Liver (tissue), 9 donors: ENCODE data around the gene OR8U1. TPM values are rescaled to one million over a fixed set of nuclear protein-coding genes. Genes with fewer than 3 reads are reported as not detected.

Experiments used
- DNase-seq: peaks from one replicate; pipeline ENCODE4 v3.0.0-alpha.2; 2017; ENCODE audit warnings: low spot score
- H3K27ac ChIP-seq, 2 donors: one replicate each; pipeline ENCODE4 v1.7.0; 2013; ENCODE audit warnings: inconsistent platforms in 2 of 2, low read length in 2 of 2, control low read depth in 1 of 2, low read depth in 1 of 2, mild to moderate bottlenecking in 1 of 2
- H3K27me3 ChIP-seq, 4 donors: one replicate each; pipeline versions ENCODE4 v1.6.1 to v1.7.0; 2013; ENCODE audit warnings: low read length in 3 of 4, inconsistent platforms in 1 of 4, mild to moderate bottlenecking in 1 of 4, moderate library complexity in 1 of 4; ENCODE audit not compliant: control insufficient read depth in 4 of 4, insufficient read depth in 4 of 4
- H3K36me3 ChIP-seq, 4 donors: one replicate each; pipeline versions ENCODE4 v1.6.1 to v1.7.0; 2013; ENCODE audit warnings: low read length in 3 of 4, mild to moderate bottlenecking in 3 of 4, low read depth in 1 of 4, moderate library complexity in 1 of 4; ENCODE audit not compliant: control insufficient read depth in 4 of 4, insufficient read depth in 3 of 4
- H3K4me1 ChIP-seq, 4 donors: one replicate each; pipeline versions ENCODE4 v1.6.1 to v1.7.0; 2013; ENCODE audit warnings: low read length in 3 of 4, mild to moderate bottlenecking in 3 of 4, moderate library complexity in 1 of 4; ENCODE audit not compliant: control insufficient read depth in 4 of 4, insufficient read depth in 4 of 4
- H3K4me3 ChIP-seq, 3 donors: one replicate each; pipeline versions ENCODE4 v1.6.1 to v1.7.0; 2013; ENCODE audit warnings: low read length in 3 of 3, control low read depth in 1 of 3, low read depth in 1 of 3, mild to moderate bottlenecking in 1 of 3
- H3K9ac ChIP-seq, 2 donors: one replicate each; pipeline ENCODE4 v1.7.0; 2013; ENCODE audit warnings: low read length in 2 of 2, mild to moderate bottlenecking in 2 of 2, moderate library complexity in 2 of 2, control low read depth in 1 of 2, low read depth in 1 of 2
- H3K9me3 ChIP-seq, 4 donors: one replicate each; pipeline versions ENCODE4 v1.6.1 to v1.7.0; 2013; ENCODE audit warnings: low read length in 3 of 4; ENCODE audit not compliant: control insufficient read depth in 4 of 4
- EGR1 ChIP-seq, 2 donors: IDR thresholded peaks; 2 replicates each; pipeline ENCODE4 v1.6.1; 2016 to 2018; ENCODE audit warnings: antibody characterized with exemption in 2 of 2, low read depth in 2 of 2
- FOXA1 ChIP-seq: IDR thresholded peaks from 2 replicates; pipeline ENCODE4 v1.6.1; 2016; ENCODE audit warnings: antibody characterized with exemption
- FOXA2 ChIP-seq: IDR thresholded peaks from 2 replicates; pipeline ENCODE4 v1.6.1; 2016; ENCODE audit warnings: antibody characterized with exemption
- GABPA ChIP-seq, 2 donors: IDR thresholded peaks in 1 of 2; conservative IDR thresholded peaks in 1 of 2; 2 replicates each; pipeline ENCODE4 v1.6.1; 2016; ENCODE audit warnings: antibody characterized with exemption in 2 of 2, mild to moderate bottlenecking in 1 of 2, moderate library complexity in 1 of 2
- HNF4A ChIP-seq, 2 donors: conservative IDR thresholded peaks; 2 replicates each; pipeline ENCODE4 v1.6.1; 2016; ENCODE audit warnings: antibody characterized with exemption in 2 of 2, mild to moderate bottlenecking in 2 of 2
- HNF4G ChIP-seq: IDR thresholded peaks from 2 replicates; pipeline ENCODE4 v1.6.1; 2016; ENCODE audit warnings: antibody characterized with exemption
- JUND ChIP-seq, 2 donors: IDR thresholded peaks; 2 replicates each; pipeline ENCODE4 v1.6.1; 2016; ENCODE audit warnings: antibody characterized with exemption in 2 of 2
- NR2F2 ChIP-seq: IDR thresholded peaks from 2 replicates; pipeline ENCODE4 v1.6.1; 2016; ENCODE audit warnings: antibody characterized with exemption
- RAD21 ChIP-seq, 2 donors: IDR thresholded peaks; 2 replicates each; pipeline ENCODE4 v1.6.1; 2016; ENCODE audit warnings: antibody characterized with exemption in 2 of 2, mild to moderate bottlenecking in 2 of 2
- REST ChIP-seq: IDR thresholded peaks from 2 replicates; pipeline ENCODE4 v1.6.1; 2016; ENCODE audit warnings: antibody characterized with exemption, mild to moderate bottlenecking
- SP1 ChIP-seq: IDR thresholded peaks from 2 replicates; pipeline ENCODE4 v1.6.1; 2018; ENCODE audit warnings: antibody characterized with exemption, mild to moderate bottlenecking
- TAF1 ChIP-seq: conservative IDR thresholded peaks from 2 replicates; pipeline ENCODE4 v1.6.1; 2016; ENCODE audit warnings: antibody characterized with exemption, mild to moderate bottlenecking
- YY1 ChIP-seq: IDR thresholded peaks from 2 replicates; pipeline ENCODE4 v1.6.1; 2016; ENCODE audit warnings: antibody characterized with exemption, mild to moderate bottlenecking
- WGBS: extraction: QIAGEN DNeasy Blood & Tissue Kit; methylation state at CpG from one replicate; pipeline ENCODE4 v1.1.7; 2013; 5-methylcytosine and 5-hydroxymethylcytosine counted together
- polyA plus RNA-seq, 2 donors: library from polyadenylated mRNA; stranded (reverse) in 1 of 2; unstranded in 1 of 2; fragments of 200-250 nt in 1 of 2; fragments of >200 nt in 1 of 2; fragmentation: Nextera tagmentation in 1 of 2; extraction: Ambion mirVana in 1 of 2; gene quantifications; one replicate each; pipeline versions ENCODE4 v1.2.1 to v1.2.3, GENCODE V29; 2013 to 2015
- total RNA-seq, 2 donors: library from RNA; depleted of rRNA; stranded (reverse); fragments of >200 nt; gene quantifications; one replicate each; pipeline ENCODE4 v1.2.3, GENCODE V29; 2014
- TF ChIP-seq, protein P1 (sequence below): IDR thresholded peaks from 2 replicates; pipeline ENCODE4 v1.6.1; 2016; ENCODE audit warnings: antibody characterized with exemption
- TF ChIP-seq, protein P2 (sequence below): fragments of 150-350 bp; IDR thresholded peaks from 2 replicates; pipeline ENCODE4 v1.5.1; 2017; ENCODE audit warnings: improper control_type of control experiment, low read depth, low read length; ENCODE audit not compliant: missing input control
- TF ChIP-seq, protein P3 (sequence below): IDR thresholded peaks from 2 replicates; pipeline ENCODE4 v1.6.1; 2016; ENCODE audit warnings: antibody characterized with exemption
- donor health status: healthy.
- donor health status: healthy.
- donor health status: healthy.
- donor health status: healthy.
- donor health status: healthy.

The OR8U1 gene
- total and polyA plus RNA-seq, 4 donors = not detected

DNA sequence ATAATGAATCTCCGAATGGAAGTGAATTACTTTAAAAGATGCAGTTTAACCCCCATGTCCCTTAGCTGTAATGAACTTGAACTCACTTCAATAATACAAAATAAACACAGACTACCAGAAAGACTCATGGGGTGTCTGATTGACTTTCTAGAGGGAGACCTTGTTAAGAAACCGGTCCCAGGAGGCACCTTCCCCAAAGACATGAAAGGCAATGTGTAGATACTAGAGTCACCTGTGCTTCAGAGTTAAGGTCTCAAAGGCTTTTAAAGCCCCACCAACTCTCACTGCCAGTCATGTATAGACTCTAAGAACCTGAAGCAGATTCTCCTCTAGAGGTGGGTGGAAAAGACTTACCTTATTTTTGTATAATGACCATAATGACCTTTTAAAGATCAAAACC, 21.4 kb upstream of the OR8U1 start, which contains the start of gene OR8J1:
TSS of gene OR8J1 (plus strand) at position 301 of the 400 bp plus-strand sequence. CDS start 5,956 bp downstream, outside the sequence.
- Histone ChIP-seq H3K9ac (no peak within 1 kb of the TSS), H3K4me3 (no peak within 1 kb of the TSS), H3K27ac (no peak within 1 kb of the TSS), H3K36me3 (no peaks in the 10 kb centered on the region), H3K9me3 (no peaks in the 10 kb centered on the region), H3K27me3 (no peaks in the 10 kb centered on the region), H3K4me1 (no peaks in the 10 kb centered on the region)
- 76% methylated on average over 2 of the region's 2 CpGs for WGBS
- TF ChIP-seq, protein P1, sequence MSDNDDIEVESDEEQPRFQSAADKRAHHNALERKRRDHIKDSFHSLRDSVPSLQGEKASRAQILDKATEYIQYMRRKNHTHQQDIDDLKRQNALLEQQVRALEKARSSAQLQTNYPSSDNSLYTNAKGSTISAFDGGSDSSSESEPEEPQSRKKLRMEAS = no peak
- TF ChIP-seq FOXA1 = no peak
- TF ChIP-seq TAF1 = no peak
- TF ChIP-seq JUND (IDR thresholded peaks at IDR 0.05) = no peak
- no peak for DNase-seq

- TF ChIP-seq FOXA2 = no peak
- TF ChIP-seq SP1 = no peak
- TF ChIP-seq, protein P2, sequence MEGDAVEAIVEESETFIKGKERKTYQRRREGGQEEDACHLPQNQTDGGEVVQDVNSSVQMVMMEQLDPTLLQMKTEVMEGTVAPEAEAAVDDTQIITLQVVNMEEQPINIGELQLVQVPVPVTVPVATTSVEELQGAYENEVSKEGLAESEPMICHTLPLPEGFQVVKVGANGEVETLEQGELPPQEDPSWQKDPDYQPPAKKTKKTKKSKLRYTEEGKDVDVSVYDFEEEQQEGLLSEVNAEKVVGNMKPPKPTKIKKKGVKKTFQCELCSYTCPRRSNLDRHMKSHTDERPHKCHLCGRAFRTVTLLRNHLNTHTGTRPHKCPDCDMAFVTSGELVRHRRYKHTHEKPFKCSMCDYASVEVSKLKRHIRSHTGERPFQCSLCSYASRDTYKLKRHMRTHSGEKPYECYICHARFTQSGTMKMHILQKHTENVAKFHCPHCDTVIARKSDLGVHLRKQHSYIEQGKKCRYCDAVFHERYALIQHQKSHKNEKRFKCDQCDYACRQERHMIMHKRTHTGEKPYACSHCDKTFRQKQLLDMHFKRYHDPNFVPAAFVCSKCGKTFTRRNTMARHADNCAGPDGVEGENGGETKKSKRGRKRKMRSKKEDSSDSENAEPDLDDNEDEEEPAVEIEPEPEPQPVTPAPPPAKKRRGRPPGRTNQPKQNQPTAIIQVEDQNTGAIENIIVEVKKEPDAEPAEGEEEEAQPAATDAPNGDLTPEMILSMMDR = no peak
- TF ChIP-seq RAD21 (IDR thresholded peaks at IDR 0.05) = no peak
- TF ChIP-seq REST = no peak
- TF ChIP-seq JUND (IDR thresholded peaks at IDR 0.05) = no peak
- TF ChIP-seq, protein P1 = no peak
- TF ChIP-seq FOXA1 = no peak
- TF ChIP-seq TAF1 = no peak
- TF ChIP-seq EGR1 (IDR thresholded peaks at IDR 0.05; ENCODE audit: low read depth in 2 of 2) = no peak
- TF ChIP-seq, protein P3, sequence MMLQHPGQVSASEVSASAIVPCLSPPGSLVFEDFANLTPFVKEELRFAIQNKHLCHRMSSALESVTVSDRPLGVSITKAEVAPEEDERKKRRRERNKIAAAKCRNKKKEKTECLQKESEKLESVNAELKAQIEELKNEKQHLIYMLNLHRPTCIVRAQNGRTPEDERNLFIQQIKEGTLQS = no peak
- TF ChIP-seq HNF4A (conservative IDR thresholded peaks at IDR 0.05) = no peak
- TF ChIP-seq YY1 = no peak
- no peak for TF ChIP-seq GABPA (IDR thresholded peaks at IDR 0.05 in 1 of 2, conservative IDR thresholded peaks at IDR 0.05 in 1 of 2)
- no peak for TF ChIP-seq NR2F2
- no peak for TF ChIP-seq HNF4G
- Histone ChIP-seq H3K27ac (no peak overlapping the region), H3K4me3 (no peak overlapping the region), H3K27me3 (no peaks in the 10 kb centered on the region), H3K9ac (no peak overlapping the region), H3K9me3 (peaks cover 0 to 4% (median 0%) of the 10 kb centered on the region in 4 donors), H3K36me3 (no peaks in the 10 kb centered on the region), H3K4me1 (no peaks in the 10 kb centered on the region)
- WGBS = 72% methylated on average over 2 of the region's 2 CpGs
- DNase-seq = no peak
Observed at GRCh38 chr11:56380120-56380519, 4.7 kb downstream of the OR8U1 start.
